ENCODE results near the gene FOXJ3.

FOXJ3 gene

GRCh38 chr1:42335050-42335808, at the start of gene FOXJ3:
TSS of gene FOXJ3 (minus strand) at chr1:42335235. CDS start at chr1:42311093, 24,142 bp downstream.
- peak; percentile 76 to 90 (median 85) for DNase-seq (ENCODE audit: low read depth in 3 of 3, low spot score in 1 of 3)

- DNase-seq (ENCODE audit: low read depth in 3 of 3, low spot score in 1 of 3): no peak
Observed at GRCh38 chr1:42381280-42381673, 46.2 kb upstream of the FOXJ3 start.

DNA sequence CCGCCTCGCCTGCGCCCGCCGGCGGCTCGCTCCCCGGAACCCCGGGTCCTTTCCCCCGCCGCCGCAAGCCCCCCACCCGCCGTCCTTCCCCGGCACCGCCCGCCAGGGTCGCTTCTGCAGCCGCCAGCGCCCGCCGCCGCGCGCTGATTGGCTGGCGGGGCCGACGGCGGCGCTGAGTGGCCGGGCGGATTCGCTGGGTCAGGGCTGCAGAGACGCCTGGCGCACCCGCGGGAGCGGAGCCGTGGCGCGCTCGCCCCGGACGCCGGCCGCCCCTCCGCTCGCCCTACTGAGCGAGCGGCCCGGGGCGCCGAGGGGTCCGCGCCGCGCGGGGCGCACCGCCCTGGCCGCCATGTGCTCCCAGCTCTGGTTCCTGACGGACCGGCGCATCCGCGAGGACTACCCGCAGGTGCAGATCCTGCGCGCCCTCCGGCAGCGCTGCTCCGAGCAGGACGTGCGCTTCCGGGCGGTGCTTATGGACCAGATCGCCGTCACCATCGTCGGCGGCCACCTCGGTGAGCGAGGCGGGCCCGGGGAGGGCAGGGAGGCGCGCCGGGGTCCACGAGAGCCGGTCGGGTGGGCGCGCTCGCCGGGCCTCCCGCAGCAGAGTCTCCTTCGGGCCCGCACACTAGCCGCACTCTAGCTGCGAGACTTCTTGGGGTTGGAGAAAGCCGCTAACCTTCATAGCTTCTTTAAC, 45.7 kb upstream of the FOXJ3 start, which contains the start of gene RIMKLA:
Gene RIMKLA, plus strand, starts transcription at position 207 of the 694 bp plus-strand sequence. Its CDS starts 143 bp downstream, at position 350.
- peak in 1 of 3 donors; percentile 22 for DNase-seq (ENCODE audit: low read depth in 3 of 3, low spot score in 1 of 3)

DNA sequence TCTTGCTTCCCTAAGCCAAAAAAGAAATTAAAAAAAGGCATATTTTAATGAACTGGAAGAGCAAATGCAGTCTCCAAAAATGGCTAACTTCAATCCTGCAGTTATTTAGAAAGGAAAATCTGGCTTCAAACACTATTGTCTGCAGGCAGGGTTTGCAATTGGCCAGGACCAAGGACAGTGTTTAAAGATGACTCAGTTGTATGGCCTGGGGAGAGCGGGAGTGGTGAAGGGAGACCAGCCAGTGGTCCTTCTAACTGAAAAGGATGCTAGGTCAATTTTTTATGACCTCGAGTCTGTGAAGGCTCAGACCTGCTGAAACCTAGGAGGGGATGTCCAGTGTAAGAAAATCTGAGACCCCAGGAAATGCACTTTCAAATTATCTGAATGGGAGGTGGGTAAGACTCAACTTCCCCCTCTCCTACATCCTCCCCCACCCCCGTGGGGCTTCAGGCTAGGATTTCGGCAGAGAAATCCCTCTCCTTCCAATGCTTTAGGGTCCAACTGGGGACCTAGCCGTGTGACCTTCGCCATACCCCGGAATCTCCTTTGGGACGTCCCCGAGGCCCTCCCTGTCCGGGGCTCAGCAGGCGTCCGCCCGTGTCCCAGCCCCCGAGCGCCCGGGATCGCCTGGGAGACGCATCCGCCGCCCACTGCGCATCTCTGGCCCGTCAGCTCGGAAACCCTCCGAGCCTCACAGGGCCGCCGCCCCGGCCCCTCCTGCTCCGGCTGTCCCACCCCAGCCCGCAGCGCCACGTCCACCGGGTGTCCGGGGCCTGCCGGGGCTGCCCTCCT, 45.0 kb upstream of the FOXJ3 start:
- no peak for DNase-seq (ENCODE audit: low read depth in 3 of 3, low spot score in 1 of 3)

DNA sequence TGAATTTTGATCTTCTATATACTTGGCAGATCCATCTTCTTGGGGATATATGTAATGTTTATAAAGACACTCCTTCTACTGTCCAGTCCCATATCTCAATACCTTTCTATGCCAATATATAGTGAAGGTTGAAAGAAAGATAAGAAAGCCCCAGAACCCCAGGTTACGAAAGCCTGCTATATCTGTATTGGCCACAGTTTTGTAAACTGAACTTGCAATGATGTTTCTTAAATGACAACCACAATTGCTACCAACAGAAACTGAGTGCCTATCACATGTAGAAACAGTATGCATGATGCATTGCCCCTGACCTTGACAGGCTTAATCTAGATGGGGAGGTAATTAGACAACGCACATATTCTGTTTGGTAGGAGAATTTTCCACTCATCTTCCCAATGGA, 37.8 kb upstream of the FOXJ3 start:
- no peak for DNase-seq (ENCODE audit: low read depth in 3 of 3, low spot score in 1 of 3)

DNA sequence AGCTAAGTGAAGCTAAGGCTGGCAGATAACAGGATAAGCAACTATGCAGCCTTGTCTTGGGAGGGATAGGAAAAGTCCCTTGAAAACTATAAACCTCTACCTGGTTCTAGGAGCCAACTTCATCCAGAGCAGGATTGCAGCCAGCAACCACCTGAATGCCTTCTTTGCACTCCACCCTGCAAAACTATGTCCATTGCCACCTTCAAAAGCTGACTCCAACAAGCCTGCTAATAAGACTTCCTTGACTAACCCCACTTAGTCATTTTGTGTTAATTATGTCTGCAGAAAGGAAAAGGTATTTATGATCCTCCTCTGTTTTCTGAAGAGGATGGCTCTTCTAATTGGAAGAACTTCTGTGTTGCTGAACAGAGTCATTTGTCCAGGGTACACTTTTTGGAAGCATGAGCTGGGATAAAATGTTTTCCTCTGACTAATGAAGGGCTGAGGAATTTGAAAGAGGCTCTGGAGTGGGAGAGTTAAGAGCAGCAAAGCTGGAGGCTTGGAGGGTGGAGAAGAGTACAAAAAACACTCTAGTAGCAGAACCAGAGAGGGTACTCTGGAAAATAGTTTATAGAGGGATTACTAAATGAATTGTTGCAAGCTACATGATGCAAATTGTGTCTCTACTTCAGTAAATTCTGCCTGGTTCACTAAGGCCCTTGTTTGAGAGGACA, 36.0 kb upstream of the FOXJ3 start:
- no peak for DNase-seq (ENCODE audit: low read depth in 3 of 3, low spot score in 1 of 3)

DNA sequence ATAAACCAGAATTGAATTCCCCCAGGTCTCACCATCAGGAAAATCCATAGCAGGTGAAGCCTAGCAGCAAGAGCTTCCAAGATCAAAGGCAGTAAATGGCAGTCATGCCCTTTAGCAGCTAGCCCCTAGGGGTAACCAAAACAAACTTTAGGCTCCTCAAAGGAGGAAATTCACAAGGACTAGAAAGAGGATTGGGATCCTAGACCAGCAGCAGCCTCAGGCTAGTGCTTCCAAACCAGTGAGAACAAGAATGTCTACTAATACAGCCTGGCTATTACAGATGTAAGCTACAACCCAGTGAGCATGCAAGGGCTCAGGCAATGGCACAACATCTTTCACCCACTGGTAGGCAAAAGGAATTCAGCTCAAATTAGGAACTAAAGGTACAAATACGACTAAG, 34.4 kb upstream of the FOXJ3 start:
- DNase-seq (ENCODE audit: low read depth in 3 of 3, low spot score in 1 of 3): no peak

GRCh38 chr1:42368096-42368795, 33.2 kb upstream of the FOXJ3 start:
- DNase-seq (ENCODE audit: low read depth in 3 of 3, low spot score in 1 of 3): no peak

DNA sequence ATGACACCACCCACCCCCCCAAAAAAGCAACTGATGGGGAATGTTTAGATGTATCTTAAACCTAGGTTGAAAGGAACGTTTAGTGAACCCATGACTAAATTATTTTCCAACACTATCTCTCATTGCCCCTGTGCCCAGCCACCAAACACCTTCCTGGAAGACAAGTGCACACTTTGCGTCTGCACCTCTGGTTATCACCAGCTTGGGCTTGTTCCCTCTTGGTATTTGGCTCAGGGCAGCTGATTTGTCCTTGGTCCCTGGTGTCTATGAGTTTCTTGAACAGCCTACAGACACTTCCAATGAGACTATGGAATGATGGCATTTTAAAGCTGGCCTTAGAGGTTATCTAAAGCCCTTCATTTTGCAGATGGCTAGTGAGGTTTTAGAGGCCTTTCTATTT, 30.1 kb upstream of the FOXJ3 start:
- no peak for DNase-seq (ENCODE audit: low read depth in 3 of 3, low spot score in 1 of 3)

DNA sequence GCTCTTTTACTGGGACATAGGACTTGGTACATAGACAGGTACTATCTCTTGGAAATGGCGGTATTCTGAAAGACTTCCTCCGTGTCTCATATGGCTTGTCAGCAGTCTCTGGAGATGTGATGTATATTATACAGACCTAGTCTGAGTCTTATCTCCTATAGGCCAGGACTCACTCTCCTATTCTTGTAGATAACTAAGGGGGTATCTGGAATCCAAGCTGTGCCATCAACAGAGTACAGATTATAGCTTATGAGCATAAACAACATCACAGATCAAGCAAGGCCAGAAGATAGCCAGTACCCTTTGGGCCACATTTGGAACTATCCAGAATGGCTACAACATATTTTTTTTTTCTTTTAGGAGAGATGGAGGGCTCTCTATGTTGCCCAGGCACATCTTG, 29.5 kb upstream of the FOXJ3 start:
- DNase-seq (ENCODE audit: low read depth in 3 of 3, low spot score in 1 of 3): no peak

DNA sequence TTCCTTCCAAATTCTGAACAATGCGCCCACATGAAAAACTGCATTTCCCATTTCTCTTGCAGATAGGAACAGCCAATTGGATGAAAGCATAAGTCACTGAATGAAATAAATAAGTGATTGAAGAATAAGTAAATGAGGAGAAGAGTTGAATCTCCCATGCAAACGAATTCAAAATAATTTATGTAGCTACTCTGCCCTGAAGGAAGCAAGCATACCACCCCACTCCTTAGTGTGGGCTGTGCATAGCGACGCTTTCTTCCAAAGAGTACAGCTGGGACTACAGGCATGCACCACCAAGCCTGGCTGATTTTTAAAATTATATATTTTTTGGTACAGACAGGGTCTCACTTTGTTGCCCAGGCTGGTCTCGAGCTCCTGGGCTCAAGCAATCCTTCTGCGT, 29.1 kb upstream of the FOXJ3 start:
- DNase-seq (ENCODE audit: low read depth in 3 of 3, low spot score in 1 of 3): no peak

- DNase-seq (ENCODE audit: low read depth in 3 of 3, low spot score in 1 of 3): no peak
Observed at GRCh38 chr1:42359466-42359865, 24.4 kb upstream of the FOXJ3 start.

DNA sequence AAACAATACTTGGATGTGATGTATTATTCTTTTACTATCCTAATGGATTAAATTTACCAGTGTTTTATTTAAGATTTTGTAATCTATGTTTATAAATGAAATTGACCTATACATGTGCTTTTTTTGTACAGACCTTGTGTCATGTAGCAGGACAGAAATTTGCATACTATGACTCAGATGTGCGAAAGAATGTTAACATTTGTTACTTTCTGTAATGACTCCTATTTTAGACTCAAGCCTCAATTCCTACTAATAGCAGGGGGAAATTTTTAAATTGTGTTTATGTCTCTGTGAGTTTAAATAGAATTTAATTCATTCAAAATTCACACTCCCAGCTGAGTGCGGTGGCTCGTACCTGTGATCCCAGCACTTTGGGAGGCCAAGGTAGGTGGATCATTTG, 23.8 kb upstream of the FOXJ3 start:
- no peak for DNase-seq (ENCODE audit: low read depth in 3 of 3, low spot score in 1 of 3)

DNA sequence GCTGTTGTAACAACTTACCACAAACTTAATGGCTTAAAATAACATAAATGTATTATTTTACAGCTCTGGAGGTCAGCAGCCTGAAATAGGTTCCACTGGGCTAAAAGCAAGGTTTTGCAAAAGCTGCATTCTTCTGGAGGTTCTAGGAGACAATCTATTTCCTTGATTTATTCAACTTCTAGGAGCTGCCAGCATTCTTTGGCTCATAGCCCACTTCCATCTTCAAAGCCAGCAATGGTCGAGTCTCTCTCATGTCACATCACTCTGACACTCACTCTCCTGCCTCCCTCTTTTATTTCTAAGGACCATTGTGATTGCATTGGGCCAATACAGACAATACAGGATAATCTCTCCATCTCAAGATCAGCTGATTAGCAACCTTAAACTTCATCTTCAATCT, 15.1 kb upstream of the FOXJ3 start:
- DNase-seq (ENCODE audit: low read depth in 3 of 3, low spot score in 1 of 3): no peak

GRCh38 chr1:42348498-42348897, 13.5 kb upstream of the FOXJ3 start:
- no peak for DNase-seq (ENCODE audit: low read depth in 3 of 3, low spot score in 1 of 3)

- no peak for DNase-seq (ENCODE audit: low read depth in 3 of 3, low spot score in 1 of 3)
Observed at GRCh38 chr1:42343049-42343448, 8.0 kb upstream of the FOXJ3 start.

- no peak for DNase-seq (ENCODE audit: low read depth in 3 of 3, low spot score in 1 of 3)
Observed at GRCh38 chr1:42340901-42341300, 5.9 kb upstream of the FOXJ3 start.

DNA sequence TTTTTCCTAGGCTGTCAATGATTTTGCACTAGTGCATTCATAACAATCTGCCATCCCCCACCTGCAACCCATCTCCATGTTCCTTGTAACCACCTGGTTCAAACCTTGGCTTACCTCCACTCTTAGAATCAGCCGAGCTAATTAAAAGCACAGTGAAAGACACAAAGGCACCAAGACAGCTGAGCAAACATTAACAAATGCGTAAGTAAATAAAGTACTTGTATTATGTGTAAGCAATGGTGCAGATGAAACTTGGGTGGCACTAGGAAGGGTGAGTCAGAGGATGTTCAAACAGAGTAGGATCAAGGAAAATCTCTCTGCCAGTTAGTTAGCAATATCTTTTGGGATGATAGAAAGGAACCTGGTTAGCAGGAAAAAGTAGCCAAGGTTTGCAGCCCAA, 5.1 kb upstream of the FOXJ3 start:
- DNase-seq (ENCODE audit: low read depth in 3 of 3, low spot score in 1 of 3): no peak

DNA sequence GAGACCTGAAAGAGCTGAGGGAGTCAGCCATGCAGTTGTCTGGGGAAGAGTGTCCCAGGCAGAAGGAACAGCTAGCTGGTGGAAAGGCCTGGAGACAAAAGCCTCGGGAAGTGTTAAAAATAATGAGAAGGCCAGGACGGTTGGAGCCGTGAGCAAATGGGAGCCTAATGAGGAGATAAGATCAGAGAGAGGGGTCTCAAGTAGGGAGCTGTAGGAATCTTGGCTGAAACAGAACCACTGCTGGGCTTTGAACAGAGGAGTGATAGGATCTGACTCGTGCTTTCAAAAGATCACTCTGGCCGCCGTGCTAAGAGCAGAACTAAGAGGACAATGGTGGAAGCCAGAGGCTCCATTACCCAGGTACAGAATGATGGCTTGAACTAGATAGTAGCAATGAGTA, 1.9 kb upstream of the FOXJ3 start:
- no peak for DNase-seq (ENCODE audit: low read depth in 3 of 3, low spot score in 1 of 3)

DNA sequence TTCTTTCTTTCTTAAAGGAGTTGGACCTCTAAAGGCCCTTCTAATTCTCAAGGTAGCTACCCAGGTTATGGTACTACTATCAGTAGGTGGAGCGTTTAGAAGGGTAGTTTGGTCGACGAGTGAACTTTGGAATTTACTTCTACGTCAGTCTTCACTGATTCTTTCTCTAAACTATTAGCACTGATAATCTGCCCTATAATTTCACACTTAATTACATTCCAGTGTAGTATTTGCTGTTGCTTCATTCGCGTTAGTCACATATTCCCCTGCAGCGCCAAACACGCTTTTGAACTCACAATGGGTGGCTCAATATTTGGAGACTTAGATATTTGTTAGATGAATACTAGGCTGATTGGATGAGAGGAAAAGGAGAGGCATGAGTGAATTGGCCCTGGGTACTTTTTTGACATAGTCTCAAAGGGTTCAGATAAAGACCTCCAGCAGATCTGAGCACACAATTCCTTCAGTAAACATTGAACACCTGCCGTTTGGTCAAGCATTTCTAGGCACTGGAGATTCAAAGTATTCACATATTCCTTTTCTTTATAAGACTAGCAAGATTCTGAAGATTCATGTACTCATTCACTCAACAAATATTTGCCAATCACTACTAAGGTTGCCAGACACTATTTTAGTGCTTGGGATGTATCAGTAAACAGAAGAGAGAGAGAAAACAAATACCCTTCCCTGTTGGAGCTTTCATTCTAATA, 929 bp upstream of the FOXJ3 start:
- DNase-seq (ENCODE audit: low read depth in 3 of 3, low spot score in 1 of 3): no peak
